Adrenal gland (tissue), 12 donors: ENCODE measurements around the gene KARS1. TPM values are rescaled to one million over a fixed set of nuclear protein-coding genes. Genes with fewer than 3 reads are reported as not detected.

Source experiments
- DNase-seq, 7 donors: peaks; one replicate each; pipeline ENCODE4 v3.0.0-alpha.2; 2019 to 2020
- H3K27ac ChIP-seq, 5 donors: fragments of 200-600 bp; sonication (generic) in 4 of 5; 1 replicate in 3 of 5; 2 replicates in 2 of 5; pipeline versions ENCODE4 v1.5.1 to v1.8.0; 2016 to 2020; ENCODE audit warnings: mild to moderate bottlenecking in 1 of 5
- H3K27me3 ChIP-seq: fragments of 200-600 bp; 2 replicates; pipeline ENCODE4 v1.8.0; 2021
- H3K36me3 ChIP-seq, 2 donors: fragments of 200-600 bp; replicated peaks in 1 of 2; 1 replicate in 1 of 2; 2 replicates in 1 of 2; pipeline versions ENCODE4 v1.5.1 to v1.8.0; 2018 to 2022
- H3K4me1 ChIP-seq, 2 donors: fragments of 200-600 bp; replicated peaks in 1 of 2; 1 replicate in 1 of 2; 2 replicates in 1 of 2; pipeline versions ENCODE4 v1.5.1 to v1.8.0; 2018 to 2021
- H3K4me3 ChIP-seq, 4 donors: fragments of 200-600 bp; sonication (generic) in 3 of 4; one replicate each; pipeline ENCODE4 v1.5.1; 2016 to 2018
- H3K9me3 ChIP-seq, 3 donors: fragments of 200-600 bp; sonication (generic) in 1 of 3; replicated peaks in 1 of 3; 1 replicate in 2 of 3; 2 replicates in 1 of 3; pipeline versions ENCODE4 v1.5.1 to v1.8.0; 2016 to 2021
- CTCF ChIP-seq, 6 experiments: fragments of 450-650 bp in 4 of 6; fragments of 200-600 bp in 2 of 6; sonication (generic) in 1 of 6; IDR thresholded peaks; 1 replicate in 5 of 6; 2 replicates in 1 of 6; pipeline versions ENCODE4 v1.5.1 to v1.8.0; 2016 to 2021; ENCODE audit warnings: antibody characterized with exemption in 6 of 6, mild to moderate bottlenecking in 2 of 6, moderate library complexity in 1 of 6
- POLR2A ChIP-seq, 2 donors: fragments of 450-650 bp; IDR thresholded peaks; one replicate each; pipeline ENCODE4 v1.6.1; 2017; ENCODE audit warnings: antibody characterized with exemption in 2 of 2, mild to moderate bottlenecking in 2 of 2, moderate library complexity in 1 of 2
- WGBS, 4 donors: extraction: QIAGEN DNeasy Blood & Tissue Kit in 2 of 4; methylation state at CpG; one replicate each; pipeline versions ENCODE4 v1.1.5 to v1.1.7; 2013 to 2017; 5-methylcytosine and 5-hydroxymethylcytosine counted together
- intact Hi-C, 2 donors: fragments of 100-400 bp; cut with DNase I; formaldehyde crosslinking; loops; one replicate each; pipeline versions ENCODE4 v1.14.1 to v1.15.0; 2022 to 2023
- polyA plus RNA-seq, 3 donors: library from polyadenylated mRNA; stranded (reverse); fragments of 200-250 nt in 2 of 3; fragments of 350-450 nt in 1 of 3; fragmentation: Illumina TruSeq in 1 of 3; extraction: RNeasy Lipid Tissue Mini Kit (QIAGEN cat#74804) in 1 of 3; gene quantifications; one replicate each; pipeline ENCODE4 v1.2.3, GENCODE V29; 2013 to 2014
- total RNA-seq, 9 donors: library from RNA; depleted of rRNA in 4 of 9; stranded (reverse); fragments of >200 nt in 4 of 9; fragments of 120-200 nt in 1 of 9; fragmentation: NEBNext Ultra II Directional in 1 of 9; extraction: Animal tissue kit (Norgen Biotek cat#: 25700) in 1 of 9; gene quantifications; one replicate each; pipeline versions ENCODE4 v1.1.0 to v1.2.4, GENCODE V29; 2013 to 2023
- donor health status: healthy with polysubstance abuse.
- donor health status: Bipolar disorder and iron deficiency.
- donor health status: DM: yes; HTN: yes; CAD: no.
- donor health status: DM: no; HTN: no; CAD: no.
- donor health status: DM: no; HTN: no; CAD: no.
- donor health status: DM: yes; HTN: yes; CAD: no.

KARS1 gene
- total and polyA plus RNA-seq, 12 donors, result 48.4 to 156 (median 78.3) TPM

GRCh38 chr16:75590920-75591843, 56.3 kb downstream of the KARS1 start:
- Histone ChIP-seq H3K27me3 (no peaks in the 10 kb centered on the region), H3K4me3 (no peak overlapping the region), H3K9me3 (no peaks in the 10 kb centered on the region), H3K36me3 (no peaks in the 10 kb centered on the region), H3K27ac (peak overlapping the region in 2 of 5 donors; percentile 20 to 41), H3K4me1 (peaks cover 0 to 6% of the 10 kb centered on the region in 2 donors)
- WGBS, 4 donors, result 66 to 79% (median 72%) methylated on average over 8 of the region's 8 CpGs
- intact Hi-C loops, result no loop called here
- TF ChIP-seq CTCF (IDR thresholded peaks at IDR 0.05) (no peak), POLR2A (IDR thresholded peaks at IDR 0.05) (no peak)
- peak in 1 of 7 donors; percentile 58 for DNase-seq

GRCh38 chr16:75589306-75589705, 58.2 kb downstream of the KARS1 start:
- TF ChIP-seq CTCF (IDR thresholded peaks at IDR 0.05) (no peak), POLR2A (IDR thresholded peaks at IDR 0.05) (no peak)

GRCh38 chr16:75588716-75589115, 58.7 kb downstream of the KARS1 start:
- peaks cover 0 to 6% of the 10 kb centered on the region in 2 donors for H3K4me1 ChIP-seq
- no peaks in the 10 kb centered on the region for H3K9me3 ChIP-seq
- no peaks in the 10 kb centered on the region for H3K27me3 ChIP-seq
- no peaks in the 10 kb centered on the region for H3K36me3 ChIP-seq
- TF ChIP-seq CTCF (IDR thresholded peaks at IDR 0.05), result no peak
- no peak for TF ChIP-seq POLR2A (IDR thresholded peaks at IDR 0.05)
- intact Hi-C loops, result loop anchor here in 1 of 2 donors (5.0 kb wide), 1 partner anchor 61 kb away; no protein-coding TSS in a partner anchor
- DNase-seq, result no peak
- H3K27ac ChIP-seq, result no peak overlapping the region
- WGBS, 4 donors, result 93 to 99% (median 98%) methylated on average over 4 of the region's 4 CpGs
- H3K4me3 ChIP-seq, result no peak overlapping the region

More at GRCh38 chr16:75589306-75589705, 58.2 kb downstream of the KARS1 start:
- 86 to 100% (median 87%) methylated on average over 2 to 3 of the region's 3 CpGs for WGBS, 4 donors
- no peak for DNase-seq
- no peaks in the 10 kb centered on the region for H3K36me3 ChIP-seq
- intact Hi-C loops, result loop anchor here in 1 of 2 donors (5.0 kb wide), 1 partner anchor 62 kb away; no protein-coding TSS in a partner anchor
- H3K27ac ChIP-seq, result no peak overlapping the region
- H3K9me3 ChIP-seq, result no peaks in the 10 kb centered on the region
- no peak overlapping the region for H3K4me3 ChIP-seq
- H3K4me1 ChIP-seq, result peaks cover 0 to 6% of the 10 kb centered on the region in 2 donors
- no peaks in the 10 kb centered on the region for H3K27me3 ChIP-seq

GRCh38 chr16:75584108-75584507, 63.4 kb downstream of the KARS1 start:
- 77 to 80% (median 79%) methylated on average over 3 of the region's 3 CpGs for WGBS, 4 donors

More at GRCh38 chr16:75584108-75584507, 63.4 kb downstream of the KARS1 start:
- DNase-seq, result no peak
- no peak for TF ChIP-seq POLR2A (IDR thresholded peaks at IDR 0.05)
- no peak for TF ChIP-seq CTCF (IDR thresholded peaks at IDR 0.05)
- Histone ChIP-seq H3K9me3 (no peaks in the 10 kb centered on the region), H3K36me3 (peaks cover 0 to 5% of the 10 kb centered on the region in 2 donors), H3K4me1 (no peaks in the 10 kb centered on the region), H3K4me3 (no peak overlapping the region), H3K27ac (no peak overlapping the region), H3K27me3 (no peaks in the 10 kb centered on the region)
- intact Hi-C loops, result no loop called here
